ENCODE measurements around the gene BBS1.

Gene BBS1

DNA sequence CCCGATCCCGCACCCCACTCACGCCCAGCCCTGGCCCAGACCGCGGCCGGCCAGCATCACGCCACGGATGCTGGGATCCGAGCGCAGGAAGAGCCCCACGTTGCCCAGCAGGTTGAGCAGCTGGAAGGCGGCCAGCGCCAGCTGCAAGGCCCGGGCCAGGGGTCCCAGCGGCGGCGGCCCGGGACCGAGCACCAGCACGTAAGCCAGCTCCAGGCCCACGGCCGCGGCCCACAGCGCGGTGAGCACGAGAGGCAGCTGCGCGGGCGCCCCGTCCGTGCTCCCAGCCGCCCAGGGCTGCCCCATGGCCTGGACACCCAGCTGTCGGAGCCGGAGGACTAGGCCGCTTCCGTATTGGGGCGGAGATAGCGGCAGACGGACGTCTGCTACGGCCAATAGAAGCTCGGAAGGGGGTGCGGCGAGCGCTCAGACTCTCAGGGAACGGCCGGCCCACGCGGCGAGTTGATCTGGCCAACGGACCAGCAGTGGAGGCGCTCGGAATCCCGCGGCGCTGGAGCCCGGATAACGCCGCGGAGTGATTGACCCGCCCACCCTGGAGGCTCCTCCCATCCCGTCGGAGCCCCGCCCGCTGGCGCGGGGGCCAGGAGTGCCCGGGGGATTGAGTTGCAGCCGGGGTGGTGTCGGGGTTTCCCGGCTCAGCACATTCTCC is 35.4 kb downstream of the BBS1 start, which contains the start of gene ZDHHC24 (continued):
- TF ChIP-seq ZFHX2 (tag by site-specific recombination; conservative IDR thresholded peaks at IDR 0.05) (peak; percentile 56), ZSCAN30 (tag by site-specific recombination; IDR thresholded peaks at IDR 0.05) (peak; percentile 24; the same call in 1 of the 2 replicates), ZNF785 (tag by site-specific recombination; IDR thresholded peaks at IDR 0.05) (no peak), ZNF423 (tag by site-specific recombination; IDR thresholded peaks at IDR 0.05) (no peak), WT1 (tag by site-specific recombination; IDR thresholded peaks at IDR 0.05) (no peak), ZNF621 (tag by site-specific recombination; IDR thresholded peaks at IDR 0.05) (peak; percentile 97), ZNF660 (tag by site-specific recombination; IDR thresholded peaks at IDR 0.05) (peak; percentile 56), ZNF335 (tag by site-specific recombination; conservative IDR thresholded peaks at IDR 0.05) (peak; percentile 43), ZNF121 (tag by site-specific recombination; IDR thresholded peaks at IDR 0.05) (no peak), OSR2 (tag by site-specific recombination; IDR thresholded peaks at IDR 0.05) (no peak), ZXDB (tag by site-specific recombination; IDR thresholded peaks at IDR 0.05) (peak; percentile 26; the same call in 1 of the 2 replicates), SALL2 (tag by site-specific recombination; IDR thresholded peaks at IDR 0.05; ENCODE audit: borderline replicate concordance) (no peak), ZNF768 (tag by site-specific recombination; IDR thresholded peaks at IDR 0.05) (no peak), ZIC2 (tag by site-specific recombination; IDR thresholded peaks at IDR 0.05) (0 out of 2 replicates have a peak, but pooled peaks have one; percentile 41), ZNF37A (tag by site-specific recombination; IDR thresholded peaks at IDR 0.05) (no peak), ZNF707 (tag by site-specific recombination; IDR thresholded peaks at IDR 0.05) (no peak), SP7 (tag by site-specific recombination; IDR thresholded peaks at IDR 0.05) (no peak), ZBTB48 (tag by site-specific recombination; IDR thresholded peaks at IDR 0.05) (no peak), ZNF843 (tag by site-specific recombination; IDR thresholded peaks at IDR 0.05) (no peak), ZNF830 (tag by site-specific recombination; IDR thresholded peaks at IDR 0.05; ENCODE audit: low read depth) (no peak), PBX3 (CRISPR knock-in tag; IDR thresholded peaks at IDR 0.05) (peak; percentile 96), HOXA7 (CRISPR knock-in tag; IDR thresholded peaks at IDR 0.05; ENCODE audit: borderline replicate concordance) (no peak), ZNF398 (tag by site-specific recombination; IDR thresholded peaks at IDR 0.05) (no peak), GLIS1 (tag by site-specific recombination; IDR thresholded peaks at IDR 0.05) (peak; percentile 50; the same call in 1 of the 2 replicates), ZNF350 (tag by site-specific recombination; IDR thresholded peaks at IDR 0.05) (no peak), ZNF558 (tag by site-specific recombination; IDR thresholded peaks at IDR 0.05) (no peak), ZNF23 (tag by site-specific recombination; IDR thresholded peaks at IDR 0.05; ENCODE audit: borderline replicate concordance) (no peak), SCRT2 (tag by site-specific recombination; IDR thresholded peaks at IDR 0.05) (no peak), ZFP41 (tag by site-specific recombination; IDR thresholded peaks at IDR 0.05; ENCODE audit: borderline replicate concordance) (no peak), FEZF1 (tag by site-specific recombination; IDR thresholded peaks at IDR 0.05) (no peak), SP2 (tag by site-specific recombination; IDR thresholded peaks at IDR 0.05) (peak; percentile 86)
- TF ChIP-seq, protein P1, sequence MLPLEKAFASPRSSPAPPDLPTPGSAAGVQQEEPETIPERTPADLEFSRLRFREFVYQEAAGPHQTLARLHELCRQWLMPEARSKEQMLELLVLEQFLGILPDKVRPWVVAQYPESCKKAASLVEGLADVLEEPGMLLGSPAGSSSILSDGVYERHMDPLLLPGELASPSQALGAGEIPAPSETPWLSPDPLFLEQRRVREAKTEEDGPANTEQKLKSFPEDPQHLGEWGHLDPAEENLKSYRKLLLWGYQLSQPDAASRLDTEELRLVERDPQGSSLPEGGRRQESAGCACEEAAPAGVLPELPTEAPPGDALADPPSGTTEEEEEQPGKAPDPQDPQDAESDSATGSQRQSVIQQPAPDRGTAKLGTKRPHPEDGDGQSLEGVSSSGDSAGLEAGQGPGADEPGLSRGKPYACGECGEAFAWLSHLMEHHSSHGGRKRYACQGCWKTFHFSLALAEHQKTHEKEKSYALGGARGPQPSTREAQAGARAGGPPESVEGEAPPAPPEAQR (tag by site-specific recombination; IDR thresholded peaks at IDR 0.05): no peak
- TF ChIP-seq, protein P2, sequence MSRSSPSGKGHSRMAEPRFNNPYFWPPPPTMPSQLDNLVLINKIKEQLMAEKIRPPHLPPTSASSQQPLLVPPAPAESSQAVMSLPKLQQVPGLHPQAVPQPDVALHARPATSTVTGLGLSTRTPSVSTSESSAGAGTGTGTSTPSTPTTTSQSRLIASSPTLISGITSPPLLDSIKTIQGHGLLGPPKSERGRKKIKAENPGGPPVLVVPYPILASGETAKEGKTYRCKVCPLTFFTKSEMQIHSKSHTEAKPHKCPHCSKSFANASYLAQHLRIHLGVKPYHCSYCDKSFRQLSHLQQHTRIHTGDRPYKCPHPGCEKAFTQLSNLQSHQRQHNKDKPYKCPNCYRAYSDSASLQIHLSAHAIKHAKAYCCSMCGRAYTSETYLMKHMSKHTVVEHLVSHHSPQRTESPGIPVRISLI (tag by site-specific recombination; IDR thresholded peaks at IDR 0.05): no peak
- TF ChIP-seq, protein P3, sequence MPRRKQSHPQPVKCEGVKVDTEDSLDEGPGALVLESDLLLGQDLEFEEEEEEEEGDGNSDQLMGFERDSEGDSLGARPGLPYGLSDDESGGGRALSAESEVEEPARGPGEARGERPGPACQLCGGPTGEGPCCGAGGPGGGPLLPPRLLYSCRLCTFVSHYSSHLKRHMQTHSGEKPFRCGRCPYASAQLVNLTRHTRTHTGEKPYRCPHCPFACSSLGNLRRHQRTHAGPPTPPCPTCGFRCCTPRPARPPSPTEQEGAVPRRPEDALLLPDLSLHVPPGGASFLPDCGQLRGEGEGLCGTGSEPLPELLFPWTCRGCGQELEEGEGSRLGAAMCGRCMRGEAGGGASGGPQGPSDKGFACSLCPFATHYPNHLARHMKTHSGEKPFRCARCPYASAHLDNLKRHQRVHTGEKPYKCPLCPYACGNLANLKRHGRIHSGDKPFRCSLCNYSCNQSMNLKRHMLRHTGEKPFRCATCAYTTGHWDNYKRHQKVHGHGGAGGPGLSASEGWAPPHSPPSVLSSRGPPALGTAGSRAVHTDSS (tag by site-specific recombination; IDR thresholded peaks at IDR 0.05): no peak

Measured in HEK293 (cell line).